ENCODE measurements around the gene RFTN1. TPM values are rescaled to one million over a fixed set of nuclear protein-coding genes. Genes with fewer than 3 reads are reported as not detected.

RFTN1 gene
- total and polyA plus RNA-seq, 9 of the 15 experiments (the other 6 are each of a cell fraction or from before 2014, with no cell fraction given): 0.08 to 0.51 (median 0.11) TPM; not detected in 6

DNA sequence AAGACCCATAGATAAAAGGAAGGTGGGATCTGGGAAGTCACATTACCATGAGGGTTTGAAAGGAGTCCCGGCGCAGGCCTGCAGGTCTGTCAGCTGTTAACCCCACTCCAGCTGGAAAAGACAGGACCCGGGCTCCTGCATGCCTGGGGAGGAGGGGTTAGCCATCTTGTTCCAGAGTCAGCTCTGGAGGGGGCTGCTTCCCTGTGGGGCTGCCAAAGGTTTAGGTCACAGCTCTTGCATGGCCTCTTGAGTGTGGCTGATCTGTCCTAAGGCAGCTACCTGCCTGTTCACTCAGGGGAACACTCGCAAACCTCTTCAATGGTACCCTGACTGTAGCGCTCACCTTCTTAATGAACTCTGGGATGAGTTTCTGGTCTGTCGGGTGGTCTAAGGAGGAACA is 104.5 kb downstream of the RFTN1 start (continued):
- no peak for TF ChIP-seq HDAC8 (tag; IDR thresholded peaks at IDR 0.05)
- no peak for TF ChIP-seq ZNF830 (CRISPR knock-in tag; IDR thresholded peaks at IDR 0.05)
- TF ChIP-seq, protein P1, sequence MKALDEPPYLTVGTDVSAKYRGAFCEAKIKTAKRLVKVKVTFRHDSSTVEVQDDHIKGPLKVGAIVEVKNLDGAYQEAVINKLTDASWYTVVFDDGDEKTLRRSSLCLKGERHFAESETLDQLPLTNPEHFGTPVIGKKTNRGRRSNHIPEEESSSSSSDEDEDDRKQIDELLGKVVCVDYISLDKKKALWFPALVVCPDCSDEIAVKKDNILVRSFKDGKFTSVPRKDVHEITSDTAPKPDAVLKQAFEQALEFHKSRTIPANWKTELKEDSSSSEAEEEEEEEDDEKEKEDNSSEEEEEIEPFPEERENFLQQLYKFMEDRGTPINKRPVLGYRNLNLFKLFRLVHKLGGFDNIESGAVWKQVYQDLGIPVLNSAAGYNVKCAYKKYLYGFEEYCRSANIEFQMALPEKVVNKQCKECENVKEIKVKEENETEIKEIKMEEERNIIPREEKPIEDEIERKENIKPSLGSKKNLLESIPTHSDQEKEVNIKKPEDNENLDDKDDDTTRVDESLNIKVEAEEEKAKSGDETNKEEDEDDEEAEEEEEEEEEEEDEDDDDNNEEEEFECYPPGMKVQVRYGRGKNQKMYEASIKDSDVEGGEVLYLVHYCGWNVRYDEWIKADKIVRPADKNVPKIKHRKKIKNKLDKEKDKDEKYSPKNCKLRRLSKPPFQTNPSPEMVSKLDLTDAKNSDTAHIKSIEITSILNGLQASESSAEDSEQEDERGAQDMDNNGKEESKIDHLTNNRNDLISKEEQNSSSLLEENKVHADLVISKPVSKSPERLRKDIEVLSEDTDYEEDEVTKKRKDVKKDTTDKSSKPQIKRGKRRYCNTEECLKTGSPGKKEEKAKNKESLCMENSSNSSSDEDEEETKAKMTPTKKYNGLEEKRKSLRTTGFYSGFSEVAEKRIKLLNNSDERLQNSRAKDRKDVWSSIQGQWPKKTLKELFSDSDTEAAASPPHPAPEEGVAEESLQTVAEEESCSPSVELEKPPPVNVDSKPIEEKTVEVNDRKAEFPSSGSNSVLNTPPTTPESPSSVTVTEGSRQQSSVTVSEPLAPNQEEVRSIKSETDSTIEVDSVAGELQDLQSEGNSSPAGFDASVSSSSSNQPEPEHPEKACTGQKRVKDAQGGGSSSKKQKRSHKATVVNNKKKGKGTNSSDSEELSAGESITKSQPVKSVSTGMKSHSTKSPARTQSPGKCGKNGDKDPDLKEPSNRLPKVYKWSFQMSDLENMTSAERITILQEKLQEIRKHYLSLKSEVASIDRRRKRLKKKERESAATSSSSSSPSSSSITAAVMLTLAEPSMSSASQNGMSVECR (CRISPR knock-in tag; IDR thresholded peaks at IDR 0.05): no peak
- no peak for TF ChIP-seq ARHGAP35 (IDR thresholded peaks at IDR 0.05; ENCODE audit: partially characterized antibody)

DNA sequence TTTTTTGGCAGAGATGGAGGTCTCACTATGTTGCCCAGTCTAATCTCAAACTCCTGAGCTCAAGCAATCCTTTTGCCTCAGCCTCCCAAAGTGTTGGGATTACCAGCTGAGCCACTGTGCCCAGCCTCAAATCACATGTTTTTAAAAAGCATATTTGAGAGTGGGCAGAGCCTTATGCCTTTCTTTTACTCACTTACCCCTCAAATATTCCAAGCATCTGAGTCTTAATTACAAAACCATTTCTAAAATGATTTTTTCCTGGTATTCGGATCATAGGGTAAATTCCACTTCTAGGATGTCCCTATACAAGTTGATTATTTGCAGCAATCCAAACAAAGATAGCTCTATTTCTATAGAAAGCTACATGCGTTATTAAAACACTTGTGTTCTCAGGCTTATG is 106.1 kb downstream of the RFTN1 start:
- H3K36me3 ChIP-seq (ENCODE audit: control insufficient read depth, insufficient read depth, low read length): no peaks in the 10 kb centered on the region
- no peak overlapping the region for H3K4me2 ChIP-seq (ENCODE audit: insufficient read depth, low read length)
- H3K9me1 ChIP-seq (ENCODE audit: control insufficient read depth, insufficient read depth, low read length): no peaks in the 10 kb centered on the region
- ChIA-PET CTCF (ENCODE audit: low intra/inter-chr PET ratio) (no interaction called here), POLR2A (no interaction called here)
- no peak overlapping the region for H3K9ac ChIP-seq (ENCODE audit: insufficient read depth in 1 of 2, low read depth in 2 of 2, low read length in 2 of 2)
- 3% methylated on average over 2 of the region's 2 CpGs for WGBS (ENCODE audit: insufficient coverage, low coverage, missing lambda C conversion rate)
- no peak for DNase-seq (ENCODE audit: extremely low read depth in 1 of 4, low spot score in 3 of 4)
- H3K27me3 ChIP-seq (ENCODE audit: control insufficient read depth in 2 of 2, insufficient read depth in 2 of 2, low read length in 2 of 2): peaks cover 40 to 41% of the 10 kb centered on the region in 2 experiments
- no peaks in the 10 kb centered on the region for H4K20me1 ChIP-seq (replicated peaks; ENCODE audit: control insufficient read depth, insufficient read depth, low read length)
- intact Hi-C loops (cut with micrococcal nuclease): no loop called here
- H3K4me1 ChIP-seq (replicated peaks in 1 of 2; ENCODE audit: control insufficient read depth in 2 of 2, insufficient read depth in 2 of 2, low read length in 2 of 2): no peaks in the 10 kb centered on the region; a peak in 1 of 5 replicates
- no TSS peak for BruUV-seq (replicated peaks)
- H3K4me3 ChIP-seq: no peak overlapping the region
- H3K27ac ChIP-seq (ENCODE audit: extremely low read depth, low read depth, low read length): no peak overlapping the region
- no peak for FAIRE-seq
- no peaks in the 10 kb centered on the region for H3K79me2 ChIP-seq (ENCODE audit: control insufficient read depth, insufficient read depth, low read length)
- H2AFZ ChIP-seq (ENCODE audit: low read depth, low read length): no peak overlapping the region
- no peak for ATAC-seq
- in situ Hi-C loops (cut with MboI): no loop called here
- H3K9me3 ChIP-seq (replicated peaks; ENCODE audit: control insufficient read depth, insufficient read depth, low read depth, low read length): no peaks in the 10 kb centered on the region
- TF ChIP-seq, protein P2, sequence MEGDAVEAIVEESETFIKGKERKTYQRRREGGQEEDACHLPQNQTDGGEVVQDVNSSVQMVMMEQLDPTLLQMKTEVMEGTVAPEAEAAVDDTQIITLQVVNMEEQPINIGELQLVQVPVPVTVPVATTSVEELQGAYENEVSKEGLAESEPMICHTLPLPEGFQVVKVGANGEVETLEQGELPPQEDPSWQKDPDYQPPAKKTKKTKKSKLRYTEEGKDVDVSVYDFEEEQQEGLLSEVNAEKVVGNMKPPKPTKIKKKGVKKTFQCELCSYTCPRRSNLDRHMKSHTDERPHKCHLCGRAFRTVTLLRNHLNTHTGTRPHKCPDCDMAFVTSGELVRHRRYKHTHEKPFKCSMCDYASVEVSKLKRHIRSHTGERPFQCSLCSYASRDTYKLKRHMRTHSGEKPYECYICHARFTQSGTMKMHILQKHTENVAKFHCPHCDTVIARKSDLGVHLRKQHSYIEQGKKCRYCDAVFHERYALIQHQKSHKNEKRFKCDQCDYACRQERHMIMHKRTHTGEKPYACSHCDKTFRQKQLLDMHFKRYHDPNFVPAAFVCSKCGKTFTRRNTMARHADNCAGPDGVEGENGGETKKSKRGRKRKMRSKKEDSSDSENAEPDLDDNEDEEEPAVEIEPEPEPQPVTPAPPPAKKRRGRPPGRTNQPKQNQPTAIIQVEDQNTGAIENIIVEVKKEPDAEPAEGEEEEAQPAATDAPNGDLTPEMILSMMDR (IDR thresholded peaks at IDR 0.05 in 2 of 3, conservative IDR thresholded peaks at IDR 0.05 in 1 of 3; ENCODE audit: insufficient read depth in 2 of 3, low read depth in 1 of 3, low read length in 3 of 3): no peak
- no peak for TF ChIP-seq RBBP5 (IDR thresholded peaks at IDR 0.05; ENCODE audit: borderline replicate concordance, insufficient read depth, low read length, poor library complexity, severe bottlenecking)
- TF ChIP-seq NR2F6 (CRISPR knock-in tag; IDR thresholded peaks at IDR 0.05): no peak
- TF ChIP-seq, protein P3, sequence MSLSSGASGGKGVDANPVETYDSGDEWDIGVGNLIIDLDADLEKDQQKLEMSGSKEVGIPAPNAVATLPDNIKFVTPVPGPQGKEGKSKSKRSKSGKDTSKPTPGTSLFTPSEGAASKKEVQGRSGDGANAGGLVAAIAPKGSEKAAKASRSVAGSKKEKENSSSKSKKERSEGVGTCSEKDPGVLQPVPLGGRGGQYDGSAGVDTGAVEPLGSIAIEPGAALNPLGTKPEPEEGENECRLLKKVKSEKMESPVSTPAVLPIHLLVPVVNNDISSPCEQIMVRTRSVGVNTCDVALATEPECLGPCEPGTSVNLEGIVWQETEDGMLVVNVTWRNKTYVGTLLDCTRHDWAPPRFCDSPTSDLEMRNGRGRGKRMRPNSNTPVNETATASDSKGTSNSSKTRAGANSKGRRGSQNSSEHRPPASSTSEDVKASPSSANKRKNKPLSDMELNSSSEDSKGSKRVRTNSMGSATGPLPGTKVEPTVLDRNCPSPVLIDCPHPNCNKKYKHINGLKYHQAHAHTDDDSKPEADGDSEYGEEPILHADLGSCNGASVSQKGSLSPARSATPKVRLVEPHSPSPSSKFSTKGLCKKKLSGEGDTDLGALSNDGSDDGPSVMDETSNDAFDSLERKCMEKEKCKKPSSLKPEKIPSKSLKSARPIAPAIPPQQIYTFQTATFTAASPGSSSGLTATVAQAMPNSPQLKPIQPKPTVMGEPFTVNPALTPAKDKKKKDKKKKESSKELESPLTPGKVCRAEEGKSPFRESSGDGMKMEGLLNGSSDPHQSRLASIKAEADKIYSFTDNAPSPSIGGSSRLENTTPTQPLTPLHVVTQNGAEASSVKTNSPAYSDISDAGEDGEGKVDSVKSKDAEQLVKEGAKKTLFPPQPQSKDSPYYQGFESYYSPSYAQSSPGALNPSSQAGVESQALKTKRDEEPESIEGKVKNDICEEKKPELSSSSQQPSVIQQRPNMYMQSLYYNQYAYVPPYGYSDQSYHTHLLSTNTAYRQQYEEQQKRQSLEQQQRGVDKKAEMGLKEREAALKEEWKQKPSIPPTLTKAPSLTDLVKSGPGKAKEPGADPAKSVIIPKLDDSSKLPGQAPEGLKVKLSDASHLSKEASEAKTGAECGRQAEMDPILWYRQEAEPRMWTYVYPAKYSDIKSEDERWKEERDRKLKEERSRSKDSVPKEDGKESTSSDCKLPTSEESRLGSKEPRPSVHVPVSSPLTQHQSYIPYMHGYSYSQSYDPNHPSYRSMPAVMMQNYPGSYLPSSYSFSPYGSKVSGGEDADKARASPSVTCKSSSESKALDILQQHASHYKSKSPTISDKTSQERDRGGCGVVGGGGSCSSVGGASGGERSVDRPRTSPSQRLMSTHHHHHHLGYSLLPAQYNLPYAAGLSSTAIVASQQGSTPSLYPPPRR (CRISPR knock-in tag; IDR thresholded peaks at IDR 0.05; ENCODE audit: borderline replicate concordance): no peak
- no peak for TF ChIP-seq CBFB (CRISPR knock-in tag; IDR thresholded peaks at IDR 0.05)
- TF ChIP-seq POLR2AphosphoS2 (IDR thresholded peaks at IDR 0.05; ENCODE audit: low read length): no peak
